Measurements from ENCODE around the gene TBC1D9B.

Gene TBC1D9B

DNA sequence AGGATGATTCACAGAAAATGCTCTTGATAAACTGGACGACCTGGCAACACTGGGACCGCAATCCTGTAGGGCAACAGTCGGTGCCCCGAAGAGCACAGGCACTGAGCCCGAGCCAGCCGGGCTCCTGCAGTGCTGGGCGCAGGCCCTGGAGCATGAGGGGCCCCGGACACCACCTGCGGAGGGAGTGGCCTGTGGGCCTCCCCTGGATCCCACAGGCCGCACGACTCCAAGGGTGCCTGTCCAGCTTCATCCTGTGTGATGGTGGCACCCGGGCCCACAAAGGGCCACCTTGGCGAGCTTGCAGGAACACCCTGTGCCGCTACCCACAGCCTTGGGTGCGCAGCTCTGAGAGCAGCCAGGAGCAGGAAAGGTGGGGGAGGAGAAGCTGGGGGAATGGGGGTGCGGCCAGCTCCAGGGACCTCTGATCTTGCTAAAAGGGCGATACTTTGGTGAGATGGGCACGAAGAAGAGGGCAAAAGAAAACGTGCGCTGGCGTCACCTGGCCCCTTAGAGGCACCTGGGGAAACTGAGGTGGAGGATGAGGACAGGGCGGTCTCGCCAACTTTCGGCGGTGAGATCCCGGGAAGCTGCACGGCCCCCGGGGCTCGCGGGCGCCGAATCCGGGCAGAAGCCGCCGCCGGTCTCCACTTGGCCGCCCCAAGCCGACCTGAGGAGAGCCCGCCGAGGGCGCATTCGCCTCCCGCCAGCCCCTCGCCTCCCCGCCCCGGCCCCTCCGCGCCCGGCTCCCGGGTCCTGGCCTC lies 722 bp downstream of the TBC1D9B start:
- peak; percentile 43 for DNase-seq

DNA sequence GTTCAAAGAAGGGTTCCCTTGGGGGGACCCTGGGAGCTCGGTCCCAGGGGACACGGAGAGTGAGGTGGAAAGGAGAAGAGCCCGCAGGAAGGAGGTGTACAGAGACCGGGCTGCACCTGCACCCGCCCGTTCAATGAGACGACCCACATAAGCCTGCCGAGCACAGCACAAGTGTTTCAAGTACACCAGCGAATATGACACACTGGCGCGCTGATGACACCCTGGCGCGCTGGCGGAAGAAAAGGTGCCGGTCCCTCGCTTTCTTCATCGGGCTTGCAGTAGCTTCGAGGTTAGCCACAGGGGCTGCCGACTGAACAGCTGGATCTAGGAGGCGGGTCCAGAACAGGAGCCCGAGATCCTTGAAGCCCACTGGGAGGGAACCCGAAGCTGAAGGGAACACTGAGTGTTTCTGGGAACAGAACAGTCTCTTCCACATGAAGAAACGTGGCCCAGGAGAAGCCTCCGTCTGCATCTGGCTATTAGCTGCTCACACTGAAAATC lies 1.4 kb downstream of the TBC1D9B start:
- no peak for DNase-seq

GRCh38 chr5:179905161-179905560 lies 2.5 kb downstream of the TBC1D9B start:
- no peak for DNase-seq

- DNase-seq = no peak
Observed at GRCh38 chr5:179904463-179905160, 3.1 kb downstream of the TBC1D9B start.

DNA sequence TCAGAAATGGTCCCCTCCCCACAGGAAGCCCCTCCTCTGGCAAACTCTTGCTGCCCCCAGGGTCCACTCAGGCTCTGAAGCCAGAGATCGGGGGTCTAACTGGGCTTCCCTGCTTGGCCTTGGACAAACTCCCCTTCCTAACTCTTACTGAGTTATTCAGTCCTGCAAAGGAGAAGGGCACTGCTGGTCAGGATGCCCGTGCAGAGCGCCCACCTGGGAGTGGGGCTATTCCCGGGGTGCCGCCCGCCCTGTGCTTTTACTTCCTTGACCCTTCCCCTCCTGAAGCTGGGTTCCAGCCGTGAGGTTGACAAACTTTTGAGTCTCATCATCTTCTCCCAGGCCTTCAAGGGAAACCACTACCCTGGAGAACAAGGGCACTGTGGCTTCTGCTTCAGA lies 4.9 kb downstream of the TBC1D9B start:
- no peak for DNase-seq

- no peak for DNase-seq
Observed at GRCh38 chr5:179901915-179902762, 5.6 kb downstream of the TBC1D9B start.

GRCh38 chr5:179901462-179901861 lies 6.2 kb downstream of the TBC1D9B start:
- no peak for DNase-seq

DNA sequence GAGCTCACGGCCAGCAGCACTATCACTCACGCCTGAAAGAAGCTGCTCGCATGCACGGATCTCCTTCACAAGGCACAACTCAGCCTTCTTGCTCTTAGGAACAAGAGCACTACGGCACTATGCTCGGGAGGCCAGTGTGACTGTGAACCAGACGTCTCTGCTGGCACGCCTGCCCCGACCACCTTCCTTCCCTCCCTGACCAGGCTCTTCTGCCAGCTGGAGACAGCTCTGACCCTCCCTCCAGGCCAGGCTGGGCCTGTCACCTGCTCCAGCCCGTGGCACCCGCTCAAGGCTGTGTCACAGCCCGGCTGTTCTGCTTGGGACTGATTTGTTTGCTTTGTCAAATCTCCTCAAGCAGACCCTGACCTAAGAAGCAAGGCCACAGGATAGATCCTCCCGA lies 7.0 kb downstream of the TBC1D9B start:
- DNase-seq = no peak

- no peak for DNase-seq
Observed at GRCh38 chr5:179900206-179900605, 7.5 kb downstream of the TBC1D9B start.

GRCh38 chr5:179895861-179896260 lies 11.8 kb downstream of the TBC1D9B start:
- DNase-seq = no peak

GRCh38 chr5:179893958-179894895 lies 13.5 kb downstream of the TBC1D9B start:
- no peak for DNase-seq

DNA sequence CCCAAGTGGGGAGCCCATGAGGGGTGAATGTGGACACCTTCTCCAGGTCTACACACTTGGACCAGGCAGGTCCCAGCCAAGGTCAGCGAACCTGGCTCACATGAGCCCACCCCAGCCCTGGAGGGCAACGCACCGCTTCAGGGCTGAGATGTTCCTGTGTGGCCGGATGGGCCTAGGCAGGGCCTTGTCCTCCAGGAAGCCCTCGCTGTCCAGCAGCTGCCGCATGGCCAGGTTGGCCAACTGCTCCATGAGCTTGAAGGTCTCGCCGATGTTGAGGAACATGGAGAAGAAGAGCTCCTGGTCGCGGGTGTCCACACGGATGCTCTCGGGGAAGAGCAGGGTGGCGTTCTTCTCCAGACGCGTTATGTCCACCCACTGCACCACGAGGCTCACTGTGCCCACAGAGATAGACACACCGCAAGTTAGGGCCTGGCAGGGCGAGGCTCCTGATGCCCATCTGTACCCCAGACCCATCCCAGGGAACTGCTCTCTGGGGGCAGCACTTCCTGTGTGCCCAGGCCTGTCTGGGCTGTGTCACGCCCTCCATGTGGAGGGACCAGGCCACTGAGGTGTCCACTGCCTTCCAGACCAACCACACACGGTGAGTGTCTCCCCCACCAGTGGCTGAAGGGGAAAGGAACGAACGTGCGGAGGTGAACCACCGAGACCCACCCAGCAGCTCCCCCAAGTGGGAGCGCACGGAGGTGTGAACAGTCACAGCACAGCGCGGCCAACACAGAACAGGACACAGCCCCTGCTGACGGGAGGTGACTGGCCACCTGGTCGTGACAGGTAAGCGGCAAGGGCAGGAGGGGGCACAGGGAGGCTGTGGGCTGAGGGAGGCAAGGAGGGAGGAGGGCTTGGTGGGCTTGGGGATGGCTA lies 14.4 kb downstream of the TBC1D9B start:
- DNase-seq = no peak

DNA sequence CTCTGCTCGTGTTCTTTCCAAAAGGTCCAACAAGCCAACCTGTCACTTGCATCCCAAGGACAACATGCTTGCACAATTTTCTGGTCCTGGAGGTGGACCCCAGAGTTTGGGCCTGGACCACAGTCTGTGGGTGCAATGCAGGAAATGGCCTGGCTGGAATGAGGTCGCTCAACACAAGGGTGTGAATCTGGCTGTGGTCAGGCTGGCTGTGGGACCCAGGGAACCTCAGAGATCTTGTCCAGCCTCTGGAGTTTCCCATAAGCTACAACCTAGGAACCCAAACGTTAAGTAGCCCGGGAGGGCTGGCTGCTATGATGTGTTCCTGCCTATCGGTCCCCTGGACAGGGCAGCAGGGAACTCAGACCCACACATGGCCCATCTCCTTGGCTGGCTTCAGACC lies 15.4 kb downstream of the TBC1D9B start:
- no peak for DNase-seq

GRCh38 chr5:179890751-179891682 lies 16.7 kb downstream of the TBC1D9B start:
- no peak for DNase-seq

DNA sequence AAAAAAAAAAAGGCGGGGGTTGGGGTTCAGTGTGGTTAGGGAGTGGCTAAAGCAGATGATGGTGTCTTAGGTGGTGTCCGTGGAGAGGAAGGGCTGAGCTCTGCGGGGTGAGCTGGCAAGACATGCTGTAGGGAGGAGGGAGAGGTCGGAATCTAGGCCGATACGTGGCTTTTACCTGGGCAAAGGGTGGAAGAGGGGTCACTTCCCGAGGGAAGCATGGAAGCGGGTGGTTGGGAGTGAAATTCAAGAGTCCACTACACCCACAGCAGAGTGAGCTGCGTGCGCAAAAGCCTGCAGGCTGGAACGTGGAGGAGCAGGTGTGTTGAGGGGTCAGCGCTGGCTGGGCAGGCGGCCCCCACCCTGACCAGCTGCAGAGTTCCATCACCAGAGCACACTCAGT lies 17.8 kb downstream of the TBC1D9B start:
- no peak for DNase-seq

DNA sequence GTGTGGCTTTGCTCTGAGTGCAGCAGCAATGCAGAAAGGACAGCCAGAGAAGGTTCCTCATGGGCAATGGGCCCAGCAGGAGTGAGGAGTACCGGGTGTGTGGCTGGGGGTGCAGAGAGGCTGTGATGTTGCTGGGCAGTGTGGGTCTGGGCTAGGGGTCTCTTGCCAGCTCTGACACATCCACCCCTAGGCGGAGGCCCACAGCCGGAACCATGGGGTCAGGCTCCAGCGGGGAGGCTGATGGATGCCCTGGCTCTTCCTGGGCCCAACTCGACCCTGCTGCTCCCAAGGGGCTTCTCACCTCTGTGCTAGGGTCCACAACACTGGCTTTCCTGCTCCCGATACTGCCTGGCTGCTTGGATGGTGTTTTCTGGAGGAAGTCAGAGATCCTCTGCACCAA lies 19.9 kb downstream of the TBC1D9B start:
- DNase-seq = no peak

GRCh38 chr5:179887095-179887494 lies 20.6 kb downstream of the TBC1D9B start:
- DNase-seq = no peak

GRCh38 chr5:179886190-179886911 lies 21.3 kb downstream of the TBC1D9B start:
- DNase-seq = no peak

DNA sequence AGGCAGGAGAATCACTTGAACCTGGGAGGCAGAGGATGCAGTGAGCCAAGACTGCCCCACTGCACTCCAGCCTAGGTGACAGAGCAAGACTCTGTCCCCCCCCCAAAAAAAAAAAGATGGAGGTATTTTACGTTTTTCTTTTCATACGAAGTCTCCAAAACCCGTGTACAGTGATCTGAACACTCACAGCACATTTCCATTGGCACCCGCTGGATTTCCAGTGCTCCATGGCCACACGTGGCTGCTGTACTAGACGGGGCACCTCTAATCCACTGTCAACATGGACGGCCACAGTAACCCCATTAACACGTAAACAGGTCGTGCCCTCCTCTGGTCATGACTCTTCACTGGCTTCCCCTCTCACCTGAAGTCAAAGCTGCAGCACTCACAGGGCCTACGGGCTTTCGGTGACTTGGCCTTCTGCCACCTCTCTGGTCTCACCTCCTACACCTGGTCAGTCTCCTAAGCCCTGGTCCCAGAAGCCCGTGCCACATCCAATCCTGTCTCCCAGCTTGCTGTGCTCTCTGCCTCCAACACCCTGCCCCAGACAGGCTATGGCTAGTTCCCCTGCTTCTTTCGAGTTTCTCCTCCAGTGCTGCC lies 22.1 kb downstream of the TBC1D9B start:
- no peak for DNase-seq
